Liver (tissue), 9 donors: Measurements from ENCODE around the gene DMTF1. TPM values are rescaled to one million over a fixed set of nuclear protein-coding genes. Genes with fewer than 3 reads are reported as not detected.

Experiments used
- DNase-seq: peaks from one replicate; pipeline ENCODE4 v3.0.0-alpha.2; 2017; ENCODE audit warnings: low spot score
- H3K27ac ChIP-seq, 2 donors: one replicate each; pipeline ENCODE4 v1.7.0; 2013; ENCODE audit warnings: inconsistent platforms in 2 of 2, low read length in 2 of 2, control low read depth in 1 of 2, low read depth in 1 of 2, mild to moderate bottlenecking in 1 of 2
- H3K27me3 ChIP-seq, 4 donors: one replicate each; pipeline versions ENCODE4 v1.6.1 to v1.7.0; 2013; ENCODE audit warnings: low read length in 3 of 4, inconsistent platforms in 1 of 4, mild to moderate bottlenecking in 1 of 4, moderate library complexity in 1 of 4; ENCODE audit not compliant: control insufficient read depth in 4 of 4, insufficient read depth in 4 of 4
- H3K36me3 ChIP-seq, 4 donors: one replicate each; pipeline versions ENCODE4 v1.6.1 to v1.7.0; 2013; ENCODE audit warnings: low read length in 3 of 4, mild to moderate bottlenecking in 3 of 4, low read depth in 1 of 4, moderate library complexity in 1 of 4; ENCODE audit not compliant: control insufficient read depth in 4 of 4, insufficient read depth in 3 of 4
- H3K4me1 ChIP-seq, 4 donors: one replicate each; pipeline versions ENCODE4 v1.6.1 to v1.7.0; 2013; ENCODE audit warnings: low read length in 3 of 4, mild to moderate bottlenecking in 3 of 4, moderate library complexity in 1 of 4; ENCODE audit not compliant: control insufficient read depth in 4 of 4, insufficient read depth in 4 of 4
- H3K4me3 ChIP-seq, 3 donors: one replicate each; pipeline versions ENCODE4 v1.6.1 to v1.7.0; 2013; ENCODE audit warnings: low read length in 3 of 3, control low read depth in 1 of 3, low read depth in 1 of 3, mild to moderate bottlenecking in 1 of 3
- H3K9ac ChIP-seq, 2 donors: one replicate each; pipeline ENCODE4 v1.7.0; 2013; ENCODE audit warnings: low read length in 2 of 2, mild to moderate bottlenecking in 2 of 2, moderate library complexity in 2 of 2, control low read depth in 1 of 2, low read depth in 1 of 2
- H3K9me3 ChIP-seq, 4 donors: one replicate each; pipeline versions ENCODE4 v1.6.1 to v1.7.0; 2013; ENCODE audit warnings: low read length in 3 of 4; ENCODE audit not compliant: control insufficient read depth in 4 of 4
- CTCF ChIP-seq: fragments of 150-350 bp; IDR thresholded peaks from 2 replicates; pipeline ENCODE4 v1.5.1; 2017; ENCODE audit warnings: improper control_type of control experiment, low read depth, low read length; ENCODE audit not compliant: missing input control
- GABPA ChIP-seq, 2 donors: IDR thresholded peaks in 1 of 2; conservative IDR thresholded peaks in 1 of 2; 2 replicates each; pipeline ENCODE4 v1.6.1; 2016; ENCODE audit warnings: antibody characterized with exemption in 2 of 2, mild to moderate bottlenecking in 1 of 2, moderate library complexity in 1 of 2
- HNF4A ChIP-seq, 2 donors: conservative IDR thresholded peaks; 2 replicates each; pipeline ENCODE4 v1.6.1; 2016; ENCODE audit warnings: antibody characterized with exemption in 2 of 2, mild to moderate bottlenecking in 2 of 2
- HNF4G ChIP-seq: IDR thresholded peaks from 2 replicates; pipeline ENCODE4 v1.6.1; 2016; ENCODE audit warnings: antibody characterized with exemption
- JUND ChIP-seq, 2 donors: IDR thresholded peaks; 2 replicates each; pipeline ENCODE4 v1.6.1; 2016; ENCODE audit warnings: antibody characterized with exemption in 2 of 2
- REST ChIP-seq: IDR thresholded peaks from 2 replicates; pipeline ENCODE4 v1.6.1; 2016; ENCODE audit warnings: antibody characterized with exemption, mild to moderate bottlenecking
- SP1 ChIP-seq: IDR thresholded peaks from 2 replicates; pipeline ENCODE4 v1.6.1; 2018; ENCODE audit warnings: antibody characterized with exemption, mild to moderate bottlenecking
- TAF1 ChIP-seq: conservative IDR thresholded peaks from 2 replicates; pipeline ENCODE4 v1.6.1; 2016; ENCODE audit warnings: antibody characterized with exemption, mild to moderate bottlenecking
- WGBS: extraction: QIAGEN DNeasy Blood & Tissue Kit; methylation state at CpG from one replicate; pipeline ENCODE4 v1.1.7; 2013; 5-methylcytosine and 5-hydroxymethylcytosine counted together
- polyA plus RNA-seq, 2 donors: library from polyadenylated mRNA; stranded (reverse) in 1 of 2; unstranded in 1 of 2; fragments of 200-250 nt in 1 of 2; fragments of >200 nt in 1 of 2; fragmentation: Nextera tagmentation in 1 of 2; extraction: Ambion mirVana in 1 of 2; gene quantifications; one replicate each; pipeline versions ENCODE4 v1.2.1 to v1.2.3, GENCODE V29; 2013 to 2015
- total RNA-seq, 2 donors: library from RNA; depleted of rRNA; stranded (reverse); fragments of >200 nt; gene quantifications; one replicate each; pipeline ENCODE4 v1.2.3, GENCODE V29; 2014
- TF ChIP-seq, protein P1 (sequence below): IDR thresholded peaks from 2 replicates; pipeline ENCODE4 v1.6.1; 2016; ENCODE audit warnings: antibody characterized with exemption
- TF ChIP-seq, protein P2 (sequence below): IDR thresholded peaks from 2 replicates; pipeline ENCODE4 v1.6.1; 2016; ENCODE audit warnings: antibody characterized with exemption
- donor health status: healthy.
- donor health status: healthy.
- donor health status: healthy.
- donor health status: healthy.
- donor health status: healthy.

Gene DMTF1
- total and polyA plus RNA-seq, 4 donors = 6.5 to 54.6 (median 26.0) TPM

GRCh38 chr7:87131771-87132170, 20.5 kb upstream of the DMTF1 start:
- no peaks in the 10 kb centered on the region for H3K36me3 ChIP-seq
- DNase-seq = no peak
- no peak overlapping the region for H3K27ac ChIP-seq
- TF ChIP-seq HNF4G = no peak
- no peak for TF ChIP-seq GABPA (IDR thresholded peaks at IDR 0.05 in 1 of 2, conservative IDR thresholded peaks at IDR 0.05 in 1 of 2)
- TF ChIP-seq, protein P1, sequence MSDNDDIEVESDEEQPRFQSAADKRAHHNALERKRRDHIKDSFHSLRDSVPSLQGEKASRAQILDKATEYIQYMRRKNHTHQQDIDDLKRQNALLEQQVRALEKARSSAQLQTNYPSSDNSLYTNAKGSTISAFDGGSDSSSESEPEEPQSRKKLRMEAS = no peak
- TF ChIP-seq SP1 = no peak
- TF ChIP-seq, protein P2, sequence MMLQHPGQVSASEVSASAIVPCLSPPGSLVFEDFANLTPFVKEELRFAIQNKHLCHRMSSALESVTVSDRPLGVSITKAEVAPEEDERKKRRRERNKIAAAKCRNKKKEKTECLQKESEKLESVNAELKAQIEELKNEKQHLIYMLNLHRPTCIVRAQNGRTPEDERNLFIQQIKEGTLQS = no peak
- TF ChIP-seq CTCF = no peak
- no peak for TF ChIP-seq REST
- no peak for TF ChIP-seq HNF4A (conservative IDR thresholded peaks at IDR 0.05)
- WGBS = 83% methylated on average over 3 of the region's 3 CpGs
- no peak overlapping the region for H3K4me3 ChIP-seq
- no peak overlapping the region for H3K9ac ChIP-seq
- H3K9me3 ChIP-seq = no peaks in the 10 kb centered on the region
- no peaks in the 10 kb centered on the region for H3K27me3 ChIP-seq
- H3K4me1 ChIP-seq = no peaks in the 10 kb centered on the region

DNA sequence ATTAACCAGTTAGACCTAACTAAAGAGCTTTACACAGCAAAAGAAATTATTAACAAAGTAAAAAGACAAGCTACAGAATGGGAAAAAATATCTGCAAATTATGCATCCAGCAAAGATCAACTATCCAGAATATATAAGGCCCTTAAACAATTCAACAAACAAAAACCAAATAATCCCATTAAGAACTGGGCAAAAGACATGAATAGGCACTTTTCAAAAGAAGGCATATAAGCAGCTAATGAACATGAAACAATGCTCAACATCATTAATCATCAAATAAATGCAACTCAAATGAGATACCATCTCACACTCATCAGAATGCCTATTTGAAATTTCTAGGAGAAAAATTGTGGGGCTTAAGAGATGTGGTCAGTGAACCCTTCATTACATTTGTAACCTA, 15.0 kb upstream of the DMTF1 start:
- H3K27ac ChIP-seq = no peak overlapping the region

More for the DNA sequence above, 15.0 kb upstream of the DMTF1 start:
- Histone ChIP-seq H3K4me3 (no peak overlapping the region), H3K36me3 (no peaks in the 10 kb centered on the region), H3K27me3 (no peaks in the 10 kb centered on the region), H3K9me3 (no peaks in the 10 kb centered on the region), H3K4me1 (no peaks in the 10 kb centered on the region), H3K9ac (no peak overlapping the region)
- no peak for DNase-seq
- TF ChIP-seq TAF1 (no peak), REST (no peak), JUND (IDR thresholded peaks at IDR 0.05) (no peak), HNF4A (conservative IDR thresholded peaks at IDR 0.05) (no peak), CTCF (no peak), HNF4G (no peak)
